Esophagus squamous epithelium (tissue), 4 donors: ENCODE results near the gene AKAP3.

Experiments
- POLR2A ChIP-seq, 4 donors: fragments of 450-650 bp; IDR thresholded peaks; one replicate each; pipeline ENCODE4 v1.6.1; 2017; ENCODE audit warnings: antibody characterized with exemption in 4 of 4, mild to moderate bottlenecking in 4 of 4, moderate library complexity in 3 of 4
- TF ChIP-seq, protein P1 (sequence below), 6 experiments: fragments of 450-650 bp in 4 of 6; fragments of 200-600 bp in 2 of 6; sonication (generic) in 2 of 6; IDR thresholded peaks; one replicate each; pipeline ENCODE4 v1.5.1; 2016 to 2019; ENCODE audit warnings: antibody characterized with exemption in 6 of 6, mild to moderate bottlenecking in 4 of 6, moderate library complexity in 4 of 6

DNA sequence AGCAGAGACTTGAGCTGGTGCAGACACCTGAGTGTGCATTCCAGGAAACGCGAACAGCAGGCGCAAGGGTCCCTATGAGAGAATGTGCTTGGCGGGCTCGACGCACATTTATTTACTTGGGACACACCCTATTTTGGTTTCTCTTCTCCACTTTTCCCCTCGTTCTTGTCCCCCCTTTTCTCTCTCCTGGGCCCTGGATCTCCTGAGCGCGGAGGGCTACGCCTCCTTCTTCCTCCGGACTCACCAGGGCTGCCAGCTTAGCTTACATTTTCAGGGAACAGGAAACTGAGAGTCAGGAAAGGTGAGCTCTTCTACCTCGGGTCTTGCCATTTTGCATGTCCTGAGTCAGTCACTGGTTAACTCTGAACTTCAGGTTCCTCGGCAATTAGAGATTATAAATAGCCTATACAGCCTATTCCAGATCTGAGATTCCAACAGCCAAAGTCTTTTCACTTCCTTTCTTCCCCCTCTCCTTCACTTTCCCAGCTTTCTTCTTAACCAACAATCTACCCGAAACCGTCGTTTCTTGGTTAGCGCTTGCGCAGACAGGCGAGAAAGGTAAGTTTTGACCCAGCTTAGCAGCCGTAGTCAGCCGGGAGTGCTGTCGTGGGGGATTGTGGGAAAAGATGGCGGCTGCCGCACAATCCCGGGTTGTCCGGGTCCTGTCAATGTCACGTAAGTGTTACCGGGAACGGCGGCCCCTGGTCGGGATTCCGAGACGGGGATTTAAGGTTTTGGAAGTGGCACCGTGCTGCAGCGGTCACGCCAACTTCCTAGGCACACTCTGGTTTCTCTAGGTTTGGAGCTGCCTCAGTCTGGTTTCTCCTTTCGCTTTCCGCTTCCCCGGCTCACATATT lies at the start of gene AKAP3, which contains the start of gene NDUFA9:
- TF ChIP-seq, protein P1, sequence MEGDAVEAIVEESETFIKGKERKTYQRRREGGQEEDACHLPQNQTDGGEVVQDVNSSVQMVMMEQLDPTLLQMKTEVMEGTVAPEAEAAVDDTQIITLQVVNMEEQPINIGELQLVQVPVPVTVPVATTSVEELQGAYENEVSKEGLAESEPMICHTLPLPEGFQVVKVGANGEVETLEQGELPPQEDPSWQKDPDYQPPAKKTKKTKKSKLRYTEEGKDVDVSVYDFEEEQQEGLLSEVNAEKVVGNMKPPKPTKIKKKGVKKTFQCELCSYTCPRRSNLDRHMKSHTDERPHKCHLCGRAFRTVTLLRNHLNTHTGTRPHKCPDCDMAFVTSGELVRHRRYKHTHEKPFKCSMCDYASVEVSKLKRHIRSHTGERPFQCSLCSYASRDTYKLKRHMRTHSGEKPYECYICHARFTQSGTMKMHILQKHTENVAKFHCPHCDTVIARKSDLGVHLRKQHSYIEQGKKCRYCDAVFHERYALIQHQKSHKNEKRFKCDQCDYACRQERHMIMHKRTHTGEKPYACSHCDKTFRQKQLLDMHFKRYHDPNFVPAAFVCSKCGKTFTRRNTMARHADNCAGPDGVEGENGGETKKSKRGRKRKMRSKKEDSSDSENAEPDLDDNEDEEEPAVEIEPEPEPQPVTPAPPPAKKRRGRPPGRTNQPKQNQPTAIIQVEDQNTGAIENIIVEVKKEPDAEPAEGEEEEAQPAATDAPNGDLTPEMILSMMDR (IDR thresholded peaks at IDR 0.05), result peak in 1 of 6 experiments; percentile 43
- TF ChIP-seq POLR2A (IDR thresholded peaks at IDR 0.05), result peak in 1 of 4 donors; percentile 43
